Activated naive CD4-positive, alpha-beta T cell treated with anti-CD3 and anti-CD28 coated beads, Interleukin-2, amount 50 U/mL, for 72 hours (primary cell): Measurements from ENCODE around the gene PARD3B. TPM values are rescaled to one million over a fixed set of nuclear protein-coding genes. Genes with fewer than 3 reads are reported as not detected.

Source experiments
- ATAC-seq, 2 donors: fragments of 150-1000 bp; cut with Tn5 transposase; 2 replicates each; pipeline ENCODE4 v1.10.0; 2021; ENCODE audit warnings: mild to moderate bottlenecking in 2 of 2, moderate library complexity in 2 of 2
- DNase-seq, 2 donors: peaks; one replicate each; pipeline ENCODE4 v3.0.0; 2021 to 2022; ENCODE audit warnings: low spot score in 2 of 2
- H3K27ac Mint-ChIP-seq, 2 donors: one replicate each; pipeline ENCODE4 v1.8.0; 2022; ENCODE audit warnings: mild to moderate bottlenecking in 2 of 2, mixed read lengths in 2 of 2
- H3K36me3 Mint-ChIP-seq, 2 donors: one replicate each; pipeline ENCODE4 v1.8.0; 2022; ENCODE audit warnings: mixed read lengths in 2 of 2
- H3K9me3 Mint-ChIP-seq, 2 donors: one replicate each; pipeline ENCODE4 v1.8.0; 2022; ENCODE audit warnings: mixed read lengths in 2 of 2
- total RNA-seq, 2 donors: library from RNA; stranded (reverse); gene quantifications; one replicate each; pipeline ENCODE4 v1.2.3, GENCODE V29; 2022

The PARD3B gene
- total RNA-seq, 2 donors from 2014 or later: 0.09 to 0.35 TPM

- DNase-seq (no peak), ATAC-seq (no peak)
- Mint-ChIP-seq H3K9me3 (no peaks in the 10 kb centered on the region), H3K36me3 (no peaks in the 10 kb centered on the region), H3K27ac (no peak overlapping the region)
These were observed 68.4 kb downstream of the PARD3B start for GRCh38 chr2:204613635-204614034.

DNA sequence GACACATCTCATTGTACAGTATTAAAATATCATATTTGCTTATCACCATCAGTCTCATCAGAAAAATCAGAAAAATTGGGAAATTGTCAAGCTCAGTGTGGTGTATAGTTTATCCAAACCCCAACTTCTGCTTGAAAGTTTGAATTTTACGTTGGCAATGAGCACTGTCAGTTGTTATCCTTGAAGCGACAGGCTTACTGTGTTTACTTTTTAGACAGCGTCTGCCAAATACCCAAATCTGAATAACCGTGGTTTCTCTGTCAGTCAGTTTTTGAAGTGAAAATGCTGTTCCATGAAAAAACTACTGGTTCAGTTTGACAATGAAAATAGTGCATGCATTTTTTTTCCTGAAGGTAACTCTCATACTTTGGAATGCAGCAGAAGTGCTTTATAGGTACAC lies 70.2 kb downstream of the PARD3B start:
- no peak for ATAC-seq
- no peak for DNase-seq
- Mint-ChIP-seq H3K27ac (no peak overlapping the region), H3K9me3 (no peaks in the 10 kb centered on the region), H3K36me3 (no peaks in the 10 kb centered on the region)

DNA sequence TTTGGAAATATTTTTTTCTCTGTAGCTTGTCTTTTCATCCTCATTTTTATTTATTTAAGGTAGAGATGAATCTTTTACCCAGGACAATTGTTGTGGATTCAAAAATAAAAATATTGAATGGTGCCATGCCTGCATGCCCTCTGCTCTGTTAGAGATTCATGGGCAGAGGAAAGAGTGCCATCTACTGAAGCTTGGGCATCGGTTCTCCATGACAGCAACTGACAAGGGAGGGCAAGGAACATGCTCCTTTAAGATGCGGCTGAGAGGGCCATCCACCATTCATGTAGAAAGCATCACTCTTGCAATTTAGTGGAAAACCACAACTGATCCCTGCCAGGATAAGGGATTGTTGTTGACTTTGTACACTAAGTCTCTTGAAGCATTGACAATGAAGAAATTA lies 79.9 kb downstream of the PARD3B start:
- Mint-ChIP-seq H3K36me3 (no peaks in the 10 kb centered on the region), H3K9me3 (no peaks in the 10 kb centered on the region), H3K27ac (no peak overlapping the region)
- no peak for ATAC-seq
- no peak for DNase-seq

- no peak overlapping the region for H3K27ac Mint-ChIP-seq
- no peak for DNase-seq
- no peaks in the 10 kb centered on the region for H3K9me3 Mint-ChIP-seq
- H3K36me3 Mint-ChIP-seq: no peaks in the 10 kb centered on the region
- ATAC-seq: no peak
These were observed 83.8 kb downstream of the PARD3B start for GRCh38 chr2:204628926-204629712.

DNA sequence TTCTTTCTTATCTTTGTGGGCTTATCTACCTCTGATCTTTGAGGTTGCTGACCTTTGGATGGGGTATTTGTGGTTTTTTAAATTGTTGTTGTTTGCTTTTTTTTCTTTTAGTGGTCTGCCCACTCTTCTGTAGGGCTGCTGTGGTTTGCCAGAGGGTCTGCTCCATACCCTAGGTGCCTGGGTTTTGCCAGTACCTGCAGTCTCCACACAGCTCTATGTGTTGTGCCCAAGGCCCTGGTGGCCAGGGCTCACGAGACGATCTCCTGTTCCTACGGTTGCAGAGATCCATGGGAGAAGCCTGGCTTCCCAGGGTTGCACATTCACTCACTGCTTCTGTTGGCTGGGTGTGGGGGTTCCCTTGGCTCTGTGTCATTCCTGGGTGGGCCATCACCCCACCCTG lies 87.1 kb downstream of the PARD3B start:
- DNase-seq (no peak), ATAC-seq (no peak)
- Mint-ChIP-seq H3K36me3 (no peaks in the 10 kb centered on the region), H3K27ac (no peak overlapping the region), H3K9me3 (no peaks in the 10 kb centered on the region)

- H3K27ac Mint-ChIP-seq: no peak overlapping the region
- ATAC-seq: no peak
- no peaks in the 10 kb centered on the region for H3K36me3 Mint-ChIP-seq
- H3K9me3 Mint-ChIP-seq: no peaks in the 10 kb centered on the region
- no peak for DNase-seq
These were observed 89.3 kb downstream of the PARD3B start for GRCh38 chr2:204634564-204634963.

- no peak for ATAC-seq
- no peak for DNase-seq
- H3K9me3 Mint-ChIP-seq: no peaks in the 10 kb centered on the region
- no peak overlapping the region for H3K27ac Mint-ChIP-seq
- H3K36me3 Mint-ChIP-seq: no peaks in the 10 kb centered on the region
These were observed 90.2 kb downstream of the PARD3B start for GRCh38 chr2:204635478-204635877.

- no peak for ATAC-seq
- peaks cover 0 to 4% of the 10 kb centered on the region in 2 donors for H3K9me3 Mint-ChIP-seq
- no peaks in the 10 kb centered on the region for H3K36me3 Mint-ChIP-seq
- DNase-seq: no peak
- no peak overlapping the region for H3K27ac Mint-ChIP-seq
These were observed 93.4 kb downstream of the PARD3B start for GRCh38 chr2:204638471-204639194.

DNA sequence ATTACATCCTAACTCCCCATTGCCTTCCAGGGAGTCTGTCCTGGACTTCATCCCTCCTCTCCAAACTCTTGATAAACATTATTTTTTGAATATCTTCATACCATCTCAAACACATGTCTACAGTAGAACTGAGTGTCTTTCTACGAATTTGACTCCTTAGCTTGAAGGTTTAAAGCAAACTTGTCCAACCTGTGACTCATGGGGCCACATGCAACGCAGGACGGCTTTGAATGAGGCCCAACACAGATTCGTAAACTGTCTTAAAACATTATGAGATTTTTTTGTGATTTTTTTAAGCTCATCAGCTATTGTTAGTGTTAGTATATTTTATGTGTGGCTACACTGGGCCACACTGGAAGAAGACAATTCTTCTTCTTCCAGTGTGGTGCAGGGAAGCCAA lies 98.1 kb downstream of the PARD3B start:
- Mint-ChIP-seq H3K36me3 (no peaks in the 10 kb centered on the region), H3K27ac (no peak overlapping the region), H3K9me3 (peaks cover 0 to 4% of the 10 kb centered on the region in 2 donors)
- ATAC-seq (no peak), DNase-seq (no peak)

DNA sequence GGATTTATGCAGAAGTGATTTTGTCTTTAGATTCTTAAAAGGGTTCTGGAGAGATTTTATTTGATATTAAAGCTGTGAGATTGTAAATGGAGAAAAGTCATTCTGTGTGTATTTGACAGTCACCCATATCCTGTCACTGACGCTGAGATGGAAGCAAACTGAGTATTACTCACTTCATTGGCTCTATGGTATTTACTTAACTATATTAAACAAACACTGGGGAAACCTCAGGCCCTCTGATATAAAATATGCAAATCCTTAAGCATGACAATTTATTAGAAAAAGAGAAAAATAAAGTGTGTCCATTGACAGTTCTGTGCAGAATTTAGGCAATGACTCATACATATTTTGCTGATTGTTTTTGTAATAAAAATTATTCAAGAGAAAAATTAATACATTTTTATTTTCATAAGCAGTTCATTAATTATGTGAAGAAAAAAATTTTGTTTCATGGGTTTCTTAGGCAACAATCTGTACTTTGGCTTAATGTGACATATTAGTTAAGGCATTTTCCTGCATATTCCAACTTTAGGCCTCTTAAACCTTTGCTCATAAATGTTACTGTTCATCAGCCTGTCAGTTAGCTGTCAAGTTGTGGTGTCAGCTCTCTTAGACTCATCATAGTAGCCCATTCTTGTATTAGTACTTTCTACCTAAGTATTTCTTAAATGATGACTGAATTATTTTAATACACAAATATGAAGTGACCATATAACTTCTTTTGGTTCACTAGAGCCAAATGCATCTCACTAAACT lies 99.9 kb downstream of the PARD3B start:
- Mint-ChIP-seq H3K36me3 (no peaks in the 10 kb centered on the region), H3K27ac (no peak overlapping the region), H3K9me3 (peaks cover 0 to 4% of the 10 kb centered on the region in 2 donors)
- ATAC-seq: no peak
- no peak for DNase-seq

- H3K9me3 Mint-ChIP-seq: peaks cover 5 to 8% of the 10 kb centered on the region in 2 donors
- H3K36me3 Mint-ChIP-seq: peaks cover 6 to 7% of the 10 kb centered on the region in 2 donors
- DNase-seq (no peak), ATAC-seq (no peak)
- no peak overlapping the region for H3K27ac Mint-ChIP-seq
These were observed 102.4 kb downstream of the PARD3B start for GRCh38 chr2:204647626-204648025.

DNA sequence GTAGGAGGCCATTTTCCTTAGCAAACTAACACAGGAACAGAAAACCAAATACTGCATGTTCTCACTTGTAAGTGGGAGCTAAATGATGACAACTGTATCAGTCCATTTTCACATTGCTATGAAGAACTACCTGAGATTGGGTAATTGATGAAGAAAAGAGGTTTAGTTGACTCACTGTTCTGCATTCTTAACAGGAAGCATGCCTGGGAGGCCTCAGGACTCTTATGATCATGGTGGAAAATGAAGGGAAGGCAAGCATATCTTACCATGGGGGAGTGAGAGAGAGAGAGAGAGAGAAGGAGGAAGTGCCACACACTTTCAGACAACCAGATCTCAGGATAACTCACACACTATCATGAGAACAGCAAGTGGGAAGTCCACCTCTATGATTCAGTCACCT lies 105.3 kb downstream of the PARD3B start:
- no peak for ATAC-seq
- H3K36me3 Mint-ChIP-seq: peaks cover 6 to 9% of the 10 kb centered on the region in 2 donors
- DNase-seq: no peak
- H3K9me3 Mint-ChIP-seq: peaks cover 4 to 9% of the 10 kb centered on the region in 2 donors
- H3K27ac Mint-ChIP-seq: no peak overlapping the region

- ATAC-seq (no peak), DNase-seq (no peak)
- peaks cover 4 to 9% of the 10 kb centered on the region in 2 donors for H3K9me3 Mint-ChIP-seq
- H3K27ac Mint-ChIP-seq: no peak overlapping the region
- peaks cover 6 to 9% of the 10 kb centered on the region in 2 donors for H3K36me3 Mint-ChIP-seq
These were observed 106.8 kb downstream of the PARD3B start for GRCh38 chr2:204652063-204652462.

- ATAC-seq (no peak), DNase-seq (no peak)
- peaks cover 6 to 9% of the 10 kb centered on the region in 2 donors for H3K36me3 Mint-ChIP-seq
- peaks cover 4 to 9% of the 10 kb centered on the region in 2 donors for H3K9me3 Mint-ChIP-seq
- H3K27ac Mint-ChIP-seq: no peak overlapping the region
These were observed 109.4 kb downstream of the PARD3B start for GRCh38 chr2:204654669-204655068.

DNA sequence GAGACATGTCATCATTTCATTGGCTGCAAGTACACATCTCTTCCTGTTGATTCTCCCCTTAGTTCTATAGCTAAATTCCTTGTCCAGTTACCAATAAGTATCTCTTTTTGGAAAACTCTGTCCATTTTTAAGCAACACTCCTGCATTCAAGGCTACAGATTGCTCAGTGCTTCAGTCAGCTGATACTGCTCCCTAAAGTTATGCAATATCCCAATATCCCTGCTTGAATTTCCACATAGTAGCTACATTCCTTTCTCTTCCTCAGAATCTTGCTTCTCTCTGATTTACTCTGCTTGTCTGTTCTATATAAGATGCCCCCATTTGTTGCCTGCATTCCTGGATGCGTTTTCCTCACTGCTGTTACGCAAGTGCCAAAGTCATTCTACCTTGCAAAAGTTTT lies 109.8 kb downstream of the PARD3B start:
- Mint-ChIP-seq H3K9me3 (peaks cover 4 to 9% of the 10 kb centered on the region in 2 donors), H3K36me3 (peaks cover 6 to 9% of the 10 kb centered on the region in 2 donors), H3K27ac (no peak overlapping the region)
- no peak for DNase-seq
- ATAC-seq: no peak

- Mint-ChIP-seq H3K27ac (no peak overlapping the region), H3K36me3 (peaks cover 6 to 9% of the 10 kb centered on the region in 2 donors), H3K9me3 (peaks cover 4 to 9% of the 10 kb centered on the region in 2 donors)
- ATAC-seq (no peak), DNase-seq (no peak)
These were observed 110.4 kb downstream of the PARD3B start for GRCh38 chr2:204655626-204656025.

GRCh38 chr2:204657024-204657423 lies 111.7 kb downstream of the PARD3B start:
- DNase-seq (no peak), ATAC-seq (no peak)
- Mint-ChIP-seq H3K36me3 (peaks cover 4 to 8% of the 10 kb centered on the region in 2 donors), H3K27ac (no peak overlapping the region), H3K9me3 (peaks cover 4 to 8% of the 10 kb centered on the region in 2 donors)
